ENCODE data around the gene CPLX1. TPM values are rescaled to one million over a fixed set of nuclear protein-coding genes. Genes with fewer than 3 reads are reported as not detected.
"Not testable (repeated sequence)": the region's sequence is repeated elsewhere in the genome, so short reads cannot be mapped to it uniquely, and the experiment has no call there.

CPLX1 gene
- total RNA-seq, 1 donor from 2014 or later: 3.1 TPM

DNA sequence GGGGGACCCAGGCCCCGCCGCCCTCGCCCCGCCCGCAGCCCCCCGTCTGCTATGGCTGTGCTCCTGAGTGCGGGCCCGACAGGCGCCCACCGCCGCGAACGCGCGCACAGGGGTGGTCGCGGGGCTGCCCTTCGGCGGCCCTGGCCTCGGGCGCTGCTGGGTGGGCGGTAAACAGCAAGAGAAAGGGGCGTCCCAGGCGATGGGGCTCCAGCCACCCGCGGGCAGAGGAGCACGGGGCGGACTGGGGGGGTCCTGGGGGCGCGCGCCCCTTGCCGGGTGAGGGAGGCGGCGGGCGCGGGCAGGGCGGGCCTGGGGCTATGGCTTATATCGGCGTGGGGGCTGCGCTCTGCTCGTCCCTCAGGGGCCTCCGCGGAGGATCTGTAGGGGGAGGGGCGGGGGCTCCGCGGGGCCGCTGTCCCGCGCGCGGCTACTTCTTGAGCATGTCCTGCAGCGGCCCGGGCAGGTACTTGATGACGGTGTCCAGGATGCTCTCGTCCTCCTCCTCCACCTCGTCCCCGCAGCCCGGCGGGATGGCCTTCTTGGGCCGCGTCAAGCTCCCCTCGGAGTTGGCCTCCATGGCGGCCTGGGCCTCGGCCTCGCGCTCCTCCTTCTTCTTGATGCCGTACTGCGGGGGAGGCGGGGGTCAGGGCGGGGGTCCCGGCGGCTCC lies 39.7 kb downstream of the CPLX1 start:
- intact Hi-C loops (cut with DNase I): no loop called here
- peak; percentile 9 for DNase-seq (ENCODE audit: missing footprints)
- no peak for ATAC-seq

DNA sequence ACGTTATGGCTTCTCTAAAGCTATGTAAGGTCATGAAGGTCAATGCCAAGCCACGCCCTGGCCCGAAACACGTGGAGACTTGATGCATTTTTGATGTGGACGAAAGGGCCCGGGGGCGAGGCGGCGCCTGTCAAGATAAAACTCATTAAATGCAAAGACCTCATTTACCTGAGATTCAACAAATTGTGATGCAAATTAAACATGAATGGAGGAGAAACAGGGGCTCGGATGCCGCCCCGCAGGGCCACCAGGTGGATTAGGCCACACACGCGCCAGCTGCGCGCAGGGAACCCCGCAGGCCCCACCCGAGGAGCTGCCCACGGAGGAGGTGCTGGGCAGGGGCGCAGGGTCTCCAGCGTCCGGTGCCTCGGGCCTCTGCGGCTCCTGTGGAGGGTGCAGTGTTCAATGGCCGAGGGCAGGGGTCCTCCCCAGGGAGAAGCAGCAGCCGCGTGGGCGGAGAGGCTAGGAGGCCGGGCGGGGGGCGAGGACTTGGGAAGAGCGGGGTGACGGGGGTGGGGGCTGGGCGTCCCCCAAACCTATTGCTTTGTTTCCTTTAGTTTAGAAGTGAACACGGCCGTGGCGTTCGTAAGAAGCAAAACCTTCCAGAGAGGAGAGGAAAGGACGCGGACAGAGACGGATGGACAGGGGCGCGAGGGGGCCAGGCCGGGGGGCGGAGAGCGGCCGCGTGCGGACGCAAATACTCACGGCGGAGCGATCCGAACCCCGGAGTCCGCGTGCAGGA lies 40.4 kb downstream of the CPLX1 start:
- no peak for ATAC-seq
- intact Hi-C loops (cut with DNase I): no loop called here
- peak; percentile 61 for DNase-seq (ENCODE audit: missing footprints)

DNA sequence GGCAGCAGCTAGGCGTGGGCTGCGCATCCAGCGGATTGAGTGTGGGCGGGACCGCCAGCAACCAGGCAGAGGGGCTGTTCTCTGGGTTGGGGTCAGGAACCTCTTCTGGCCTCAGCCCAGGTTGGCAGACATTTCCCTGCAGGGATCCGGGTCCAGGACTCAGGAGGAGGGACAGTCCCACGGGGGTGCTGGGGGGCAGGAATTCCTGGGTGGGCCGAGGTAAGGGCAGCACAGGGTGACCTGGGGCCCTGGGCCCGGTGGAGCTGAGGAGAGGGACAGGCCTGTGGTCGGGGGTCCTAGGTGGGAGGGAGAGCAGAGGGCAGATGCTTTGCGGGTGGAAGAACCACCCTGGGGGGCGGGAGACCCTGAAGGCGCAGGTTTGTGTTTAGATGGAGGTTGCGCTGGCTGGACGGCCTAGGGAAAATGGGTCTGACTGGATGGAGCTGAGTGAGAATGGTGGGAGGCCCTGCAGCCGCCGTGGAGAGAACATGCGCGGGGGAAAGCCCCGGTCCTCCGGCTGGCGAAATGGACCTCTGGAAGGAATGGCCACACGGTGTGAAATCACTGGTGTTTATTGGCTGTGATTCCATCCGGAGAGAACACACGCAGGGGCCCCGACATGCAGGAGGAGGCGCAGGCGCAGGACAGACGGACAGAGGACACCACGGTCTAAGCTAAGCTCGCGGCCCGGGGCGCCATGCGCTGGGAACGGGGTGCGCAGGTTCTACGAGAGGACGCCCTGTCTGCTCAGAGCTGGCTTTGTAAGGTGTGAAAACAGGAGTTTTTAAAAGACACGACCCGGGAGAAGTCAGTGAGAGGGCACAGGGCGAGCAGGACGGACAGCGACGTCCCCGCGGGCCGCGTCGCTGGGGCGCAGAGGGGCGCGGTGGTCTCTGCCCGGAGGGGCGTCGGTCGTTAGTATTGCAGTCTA lies 41.3 kb downstream of the CPLX1 start:
- ATAC-seq (no peak), DNase-seq (ENCODE audit: missing footprints) (peak; percentile 57)
- intact Hi-C loops (cut with DNase I): no loop called here

- peak; percentile 99 for DNase-seq (ENCODE audit: missing footprints)
- peak; percentile 98 for ATAC-seq
- intact Hi-C loops (cut with DNase I): no loop called here
Measured at GRCh38 chr4:781493-782216, 44.3 kb downstream of the CPLX1 start.

- ATAC-seq: no peak
- DNase-seq (ENCODE audit: missing footprints): peak; percentile 67
- intact Hi-C loops (cut with DNase I): no loop called here
Measured at GRCh38 chr4:780716-781492, 45.0 kb downstream of the CPLX1 start.

DNA sequence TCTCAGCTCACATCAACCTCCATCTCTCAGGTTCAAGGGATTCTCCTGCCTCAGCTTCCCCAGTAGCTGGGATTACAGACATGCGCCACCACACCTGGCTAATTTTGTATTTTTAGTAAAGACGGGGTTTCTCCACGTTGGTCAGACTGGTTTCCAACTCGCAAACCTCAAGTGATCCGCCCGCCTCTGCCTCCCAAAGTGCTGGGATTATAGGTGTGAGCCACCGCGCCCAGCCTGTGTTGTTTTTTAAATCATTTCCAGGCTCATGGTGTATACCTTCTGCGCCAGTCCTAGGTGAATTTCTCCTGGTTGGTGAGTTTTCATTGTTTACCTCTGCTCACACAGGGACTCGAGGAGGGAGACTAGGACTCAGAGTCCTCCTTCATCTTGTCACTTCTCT lies 45.7 kb downstream of the CPLX1 start:
- intact Hi-C loops (cut with DNase I); ATAC-seq: not testable (repeated sequence)
- DNase-seq (ENCODE audit: missing footprints): peak; percentile 45

DNA sequence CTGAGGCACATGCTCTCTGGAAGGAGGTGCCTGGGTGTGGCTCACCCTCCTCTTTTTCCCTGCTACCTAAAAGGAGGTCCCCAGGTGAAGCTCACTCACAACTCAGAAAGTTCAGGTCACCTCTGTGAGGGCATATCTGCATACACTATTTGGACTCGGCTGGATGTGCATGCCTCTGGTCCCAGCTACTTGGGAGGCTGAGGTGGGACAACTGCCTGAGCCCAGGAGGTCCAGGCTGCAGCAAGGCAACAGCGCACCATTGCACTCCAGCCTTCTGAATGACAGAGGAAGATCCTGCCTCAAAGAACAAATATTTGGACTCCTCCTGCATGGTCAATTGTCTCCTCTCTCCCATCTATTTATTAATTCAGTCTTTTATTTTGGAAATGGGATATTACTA lies 46.4 kb downstream of the CPLX1 start:
- DNase-seq (ENCODE audit: missing footprints) (no peak), ATAC-seq (no peak)
- intact Hi-C loops (cut with DNase I): no loop called here

DNA sequence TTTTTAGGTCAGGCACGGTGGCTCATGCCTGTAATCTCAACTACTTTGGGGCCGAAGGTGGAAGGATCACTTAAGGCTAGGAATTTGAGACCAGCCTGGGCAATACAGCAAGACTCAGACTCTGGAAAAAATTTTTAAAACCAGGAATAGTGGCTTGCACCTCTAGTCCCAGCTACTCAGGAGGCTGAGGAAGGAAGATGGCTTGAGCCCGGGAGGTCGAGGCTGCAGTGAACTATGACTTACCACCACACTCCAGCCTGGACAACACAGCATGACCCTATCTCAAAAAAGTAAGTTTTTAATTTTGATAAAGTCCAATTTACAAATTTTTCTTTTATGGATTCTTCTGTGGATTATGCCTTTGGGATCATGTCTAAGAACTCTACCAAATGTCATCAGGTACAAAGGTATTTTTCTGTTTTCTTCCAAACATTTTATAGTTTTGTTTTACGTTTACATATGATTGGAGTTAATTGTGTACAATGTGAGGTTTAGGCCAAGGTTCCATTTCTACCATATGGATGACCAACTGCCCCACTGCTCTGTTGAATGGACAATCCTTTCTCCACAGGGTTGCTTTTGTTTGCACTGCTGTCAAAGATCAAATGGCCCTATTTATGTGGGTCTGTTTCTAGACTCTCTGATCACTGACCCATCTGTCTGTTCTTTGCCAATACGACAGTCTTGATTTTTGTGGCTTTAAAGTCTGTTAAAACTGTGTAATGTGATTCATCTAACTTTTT lies 48.2 kb downstream of the CPLX1 start:
- DNase-seq (ENCODE audit: missing footprints) (no peak), ATAC-seq (no peak)
- intact Hi-C loops (cut with DNase I): no loop called here

- intact Hi-C loops (cut with DNase I): no loop called here
- ATAC-seq (no peak), DNase-seq (ENCODE audit: missing footprints) (peak; percentile 27)
Measured at GRCh38 chr4:776743-777441, 49.0 kb downstream of the CPLX1 start.

GRCh38 chr4:775485-775884 lies 50.4 kb downstream of the CPLX1 start:
- DNase-seq (ENCODE audit: missing footprints): peak; percentile 14
- ATAC-seq; intact Hi-C loops (cut with DNase I): not testable (repeated sequence)

DNA sequence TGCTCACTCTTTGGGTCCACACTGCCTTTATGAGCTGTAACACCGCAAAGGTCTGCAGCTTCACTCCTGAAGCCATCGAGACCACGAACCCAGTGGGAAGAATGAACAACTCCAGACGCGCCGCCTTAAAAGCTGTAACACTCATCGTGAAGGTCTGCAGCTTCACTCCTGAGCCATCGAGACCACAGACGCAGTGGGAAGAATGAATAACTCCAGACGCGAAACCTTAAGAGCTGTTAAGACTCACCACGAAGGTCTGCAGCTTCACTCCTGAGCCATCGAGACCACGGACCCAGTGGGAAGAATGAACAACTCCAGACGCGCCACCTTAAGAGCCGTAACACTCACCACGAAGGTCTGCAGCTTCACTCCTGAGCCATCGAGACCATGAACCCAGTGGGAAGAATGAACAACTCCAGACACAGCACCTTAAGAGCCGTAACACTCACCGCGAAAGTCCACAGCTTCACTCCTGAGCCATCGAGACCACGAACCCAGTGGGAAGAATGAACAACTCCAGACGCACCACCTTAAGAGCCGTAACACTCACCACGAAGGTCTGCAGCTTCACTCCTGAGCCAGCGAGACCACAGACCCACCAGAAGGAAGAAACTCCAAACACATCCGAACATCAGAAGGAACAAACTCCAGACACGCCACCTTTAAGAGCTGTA lies 51.4 kb downstream of the CPLX1 start:
- ATAC-seq; intact Hi-C loops (cut with DNase I): not testable (repeated sequence)
- peak; percentile 17 for DNase-seq (ENCODE audit: missing footprints)

GRCh38 chr4:773214-773613 lies 52.7 kb downstream of the CPLX1 start:
- intact Hi-C loops (cut with DNase I): no loop called here
- ATAC-seq (peak; percentile 59), DNase-seq (ENCODE audit: missing footprints) (peak; percentile 54)

DNA sequence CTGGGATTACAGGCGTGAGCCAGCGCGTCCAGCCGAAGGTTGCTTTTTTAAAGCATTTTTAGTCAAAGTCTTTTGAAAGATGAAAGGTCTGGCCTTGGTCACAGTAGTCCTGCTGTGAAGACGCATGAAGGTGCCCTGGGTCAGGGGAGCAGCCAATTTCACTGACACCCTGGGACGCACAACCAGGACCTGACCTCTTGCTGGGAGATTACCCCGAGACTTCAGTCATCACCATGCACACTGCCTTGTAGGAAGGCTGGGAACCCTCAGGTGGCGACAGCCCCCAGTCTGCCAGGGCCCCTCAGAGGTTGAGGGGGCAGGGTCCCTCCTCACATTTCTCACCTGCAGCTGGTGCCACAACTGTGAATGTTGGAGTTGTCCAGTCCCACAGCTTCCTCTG lies 53.2 kb downstream of the CPLX1 start:
- ATAC-seq (peak; percentile 13), DNase-seq (ENCODE audit: missing footprints) (no peak)
- intact Hi-C loops (cut with DNase I): no loop called here

DNA sequence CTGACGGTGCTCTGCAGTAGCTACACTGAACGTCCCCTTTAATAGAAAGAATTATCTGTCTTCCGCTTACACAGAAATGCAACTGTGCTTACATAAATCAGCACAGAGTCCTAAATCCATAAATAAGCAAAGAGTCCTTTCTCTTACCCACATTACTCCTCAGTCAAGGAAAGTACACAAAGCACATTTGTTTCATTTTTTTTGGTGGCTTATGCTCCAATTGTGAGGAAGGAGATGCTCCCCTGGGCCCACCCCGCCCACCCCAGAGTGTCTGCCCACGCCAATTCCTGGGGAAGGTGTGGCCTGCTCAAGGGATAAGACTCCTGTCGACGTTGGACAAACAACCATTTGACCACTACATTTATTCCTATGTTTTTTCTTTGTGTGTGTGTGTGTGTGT lies 53.8 kb downstream of the CPLX1 start:
- intact Hi-C loops (cut with DNase I): no loop called here
- peak; percentile 50 for ATAC-seq
- peak; percentile 25 for DNase-seq (ENCODE audit: missing footprints)

- ATAC-seq (no peak), DNase-seq (ENCODE audit: missing footprints) (peak; percentile 46)
Measured at GRCh38 chr4:771464-771863, 54.5 kb downstream of the CPLX1 start.

DNA sequence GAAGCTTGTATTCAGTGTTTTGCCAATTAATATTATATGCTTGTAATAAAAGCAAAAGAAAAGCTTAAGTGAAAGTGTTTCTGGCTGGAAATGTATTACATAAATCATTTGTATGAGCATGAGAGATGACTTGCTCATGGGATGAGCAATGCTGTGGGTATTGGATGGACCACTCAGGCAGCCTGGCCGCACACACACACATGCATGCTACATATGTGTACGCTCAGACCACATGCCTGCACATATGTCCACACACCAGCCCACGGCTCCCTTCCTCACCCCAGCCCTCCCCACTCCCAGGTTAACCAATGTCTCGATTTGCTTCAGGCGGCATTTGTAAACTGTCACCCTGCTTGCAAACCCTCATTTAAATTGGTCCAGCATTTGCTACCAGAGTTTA lies 55.9 kb downstream of the CPLX1 start:
- ATAC-seq (no peak), DNase-seq (ENCODE audit: missing footprints) (peak; percentile 55)

More at GRCh38 chr4:771464-771863, 54.5 kb downstream of the CPLX1 start:
- intact Hi-C loops (cut with DNase I): no loop called here

More for the DNA sequence above, 55.9 kb downstream of the CPLX1 start:
- intact Hi-C loops (cut with DNase I): no loop called here

Data from Right ventricle myocardium inferior (tissue), 1 donor.